ENCODE data around the gene ECM2.

ECM2 gene

GRCh38 chr9:92508018-92508820 lies 27.6 kb downstream of the ECM2 start:
- Histone ChIP-seq H3K27ac (ENCODE audit: low read length) (no peak overlapping the region), H3K9me3 (ENCODE audit: insufficient read depth, low read depth, low read length) (no peaks in the 10 kb centered on the region), H3K4me3 (ENCODE audit: low read length) (no peak overlapping the region), H3K4me1 (ENCODE audit: insufficient read depth, low read length) (peaks cover 8% of the 10 kb centered on the region; the same call in 1 of the 2 replicates), H3K36me3 (ENCODE audit: insufficient read depth, low read depth, low read length) (no peaks in the 10 kb centered on the region), H3K9ac (ENCODE audit: low read depth, low read length) (no peak overlapping the region), H3K27me3 (ENCODE audit: insufficient read depth, low read length) (no peaks in the 10 kb centered on the region)

GRCh38 chr9:92507496-92507895 lies 28.3 kb downstream of the ECM2 start:
- H3K4me3 ChIP-seq (ENCODE audit: low read length): no peak overlapping the region
- no peak overlapping the region for H3K9ac ChIP-seq (ENCODE audit: low read depth, low read length)
- peaks cover 8% of the 10 kb centered on the region; the same call in 1 of the 2 replicates for H3K4me1 ChIP-seq (ENCODE audit: insufficient read depth, low read length)
- H3K27ac ChIP-seq (ENCODE audit: low read length): no peak overlapping the region
- no peaks in the 10 kb centered on the region for H3K27me3 ChIP-seq (ENCODE audit: insufficient read depth, low read length)
- H3K9me3 ChIP-seq (ENCODE audit: insufficient read depth, low read depth, low read length): no peaks in the 10 kb centered on the region
- H3K36me3 ChIP-seq (ENCODE audit: insufficient read depth, low read depth, low read length): no peaks in the 10 kb centered on the region

GRCh38 chr9:92507005-92507404 lies 28.8 kb downstream of the ECM2 start:
- Histone ChIP-seq H3K9me3 (ENCODE audit: insufficient read depth, low read depth, low read length) (no peaks in the 10 kb centered on the region), H3K9ac (ENCODE audit: low read depth, low read length) (no peak overlapping the region), H3K4me3 (ENCODE audit: low read length) (no peak overlapping the region), H3K4me1 (ENCODE audit: insufficient read depth, low read length) (peaks cover 8% of the 10 kb centered on the region; the same call in 1 of the 2 replicates), H3K27ac (ENCODE audit: low read length) (no peak overlapping the region), H3K36me3 (ENCODE audit: insufficient read depth, low read depth, low read length) (no peaks in the 10 kb centered on the region), H3K27me3 (ENCODE audit: insufficient read depth, low read length) (no peaks in the 10 kb centered on the region)

- no peak overlapping the region for H3K27ac ChIP-seq (ENCODE audit: low read length)
Observed at GRCh38 chr9:92506184-92506857, 29.5 kb downstream of the ECM2 start.

GRCh38 chr9:92504881-92505280 lies 30.9 kb downstream of the ECM2 start:
- no peaks in the 10 kb centered on the region for H3K9me3 ChIP-seq (ENCODE audit: insufficient read depth, low read depth, low read length)
- peaks cover 8% of the 10 kb centered on the region; the same call in 1 of the 2 replicates for H3K4me1 ChIP-seq (ENCODE audit: insufficient read depth, low read length)
- no peak overlapping the region for H3K4me3 ChIP-seq (ENCODE audit: low read length)
- H3K9ac ChIP-seq (ENCODE audit: low read depth, low read length): no peak overlapping the region
- H3K36me3 ChIP-seq (ENCODE audit: insufficient read depth, low read depth, low read length): no peaks in the 10 kb centered on the region
- no peak overlapping the region for H3K27ac ChIP-seq (ENCODE audit: low read length)
- no peaks in the 10 kb centered on the region for H3K27me3 ChIP-seq (ENCODE audit: insufficient read depth, low read length)

More at GRCh38 chr9:92506184-92506857, 29.5 kb downstream of the ECM2 start:
- H3K36me3 ChIP-seq (ENCODE audit: insufficient read depth, low read depth, low read length): no peaks in the 10 kb centered on the region
- H3K9ac ChIP-seq (ENCODE audit: low read depth, low read length): no peak overlapping the region
- no peaks in the 10 kb centered on the region for H3K27me3 ChIP-seq (ENCODE audit: insufficient read depth, low read length)
- no peak overlapping the region for H3K4me3 ChIP-seq (ENCODE audit: low read length)
- peaks cover 8% of the 10 kb centered on the region; the same call in 1 of the 2 replicates for H3K4me1 ChIP-seq (ENCODE audit: insufficient read depth, low read length)
- no peaks in the 10 kb centered on the region for H3K9me3 ChIP-seq (ENCODE audit: insufficient read depth, low read depth, low read length)

- Histone ChIP-seq H3K27ac (ENCODE audit: low read length) (no peak overlapping the region), H3K9ac (ENCODE audit: low read depth, low read length) (no peak overlapping the region), H3K4me3 (ENCODE audit: low read length) (no peak overlapping the region), H3K9me3 (ENCODE audit: insufficient read depth, low read depth, low read length) (no peaks in the 10 kb centered on the region), H3K4me1 (ENCODE audit: insufficient read depth, low read length) (peaks cover 8% of the 10 kb centered on the region; the same call in 1 of the 2 replicates), H3K27me3 (ENCODE audit: insufficient read depth, low read length) (no peaks in the 10 kb centered on the region), H3K36me3 (ENCODE audit: insufficient read depth, low read depth, low read length) (no peaks in the 10 kb centered on the region)
Observed at GRCh38 chr9:92503156-92503555, 32.6 kb downstream of the ECM2 start.

GRCh38 chr9:92501671-92502393 lies 34.0 kb downstream of the ECM2 start:
- no peaks in the 10 kb centered on the region for H3K9me3 ChIP-seq (ENCODE audit: insufficient read depth, low read depth, low read length)
- H3K9ac ChIP-seq (ENCODE audit: low read depth, low read length): no peak overlapping the region
- H3K27me3 ChIP-seq (ENCODE audit: insufficient read depth, low read length): no peaks in the 10 kb centered on the region
- no peaks in the 10 kb centered on the region for H3K36me3 ChIP-seq (ENCODE audit: insufficient read depth, low read depth, low read length)
- H3K4me3 ChIP-seq (ENCODE audit: low read length): no peak overlapping the region
- no peak overlapping the region for H3K27ac ChIP-seq (ENCODE audit: low read length)
- peaks cover 8% of the 10 kb centered on the region; the same call in 1 of the 2 replicates for H3K4me1 ChIP-seq (ENCODE audit: insufficient read depth, low read length)

- Histone ChIP-seq H3K9me3 (ENCODE audit: insufficient read depth, low read depth, low read length) (no peaks in the 10 kb centered on the region), H3K27me3 (ENCODE audit: insufficient read depth, low read length) (no peaks in the 10 kb centered on the region), H3K9ac (ENCODE audit: low read depth, low read length) (no peak overlapping the region), H3K4me3 (ENCODE audit: low read length) (no peak overlapping the region), H3K36me3 (ENCODE audit: insufficient read depth, low read depth, low read length) (no peaks in the 10 kb centered on the region), H3K4me1 (ENCODE audit: insufficient read depth, low read length) (0 out of 2 replicates have a peak, but pooled peaks cover 8% of the 10 kb centered on the region), H3K27ac (ENCODE audit: low read length) (no peak overlapping the region)
Observed at GRCh38 chr9:92500725-92501124, 35.1 kb downstream of the ECM2 start.

GRCh38 chr9:92499701-92500100 lies 36.1 kb downstream of the ECM2 start:
- no peak overlapping the region for H3K27ac ChIP-seq (ENCODE audit: low read length)
- H3K36me3 ChIP-seq (ENCODE audit: insufficient read depth, low read depth, low read length): no peaks in the 10 kb centered on the region
- H3K9ac ChIP-seq (ENCODE audit: low read depth, low read length): no peak overlapping the region
- H3K9me3 ChIP-seq (ENCODE audit: insufficient read depth, low read depth, low read length): no peaks in the 10 kb centered on the region
- H3K4me1 ChIP-seq (ENCODE audit: insufficient read depth, low read length): 0 out of 2 replicates have a peak, but pooled peaks cover 8% of the 10 kb centered on the region
- H3K4me3 ChIP-seq (ENCODE audit: low read length): no peak overlapping the region
- no peaks in the 10 kb centered on the region for H3K27me3 ChIP-seq (ENCODE audit: insufficient read depth, low read length)

- Histone ChIP-seq H3K9ac (ENCODE audit: low read depth, low read length) (no peak overlapping the region), H3K4me3 (ENCODE audit: low read length) (no peak overlapping the region), H3K36me3 (ENCODE audit: insufficient read depth, low read depth, low read length) (no peaks in the 10 kb centered on the region), H3K4me1 (ENCODE audit: insufficient read depth, low read length) (no peaks in the 10 kb centered on the region), H3K27ac (ENCODE audit: low read length) (no peak overlapping the region), H3K27me3 (ENCODE audit: insufficient read depth, low read length) (no peaks in the 10 kb centered on the region), H3K9me3 (ENCODE audit: insufficient read depth, low read depth, low read length) (no peaks in the 10 kb centered on the region)
Observed at GRCh38 chr9:92496396-92497176, 39.2 kb downstream of the ECM2 start.

- Histone ChIP-seq H3K27me3 (ENCODE audit: insufficient read depth, low read length) (no peaks in the 10 kb centered on the region), H3K4me3 (ENCODE audit: low read length) (no peak overlapping the region), H3K4me1 (ENCODE audit: insufficient read depth, low read length) (no peaks in the 10 kb centered on the region), H3K9me3 (ENCODE audit: insufficient read depth, low read depth, low read length) (no peaks in the 10 kb centered on the region), H3K9ac (ENCODE audit: low read depth, low read length) (no peak overlapping the region), H3K27ac (ENCODE audit: low read length) (no peak overlapping the region), H3K36me3 (ENCODE audit: insufficient read depth, low read depth, low read length) (no peaks in the 10 kb centered on the region)
Observed at GRCh38 chr9:92494856-92495255, 40.9 kb downstream of the ECM2 start.

Measured in iPS-20b (cell line).